Stimulated activated CD8-positive, alpha-beta memory T cell treated with anti-CD3 and anti-CD28 coated beads, Interleukin-2, amount 100 ng/mL, for 1 hour (primary cell): ENCODE results near the gene FPGS.
"Not testable (repeated sequence)": the region's sequence is repeated elsewhere in the genome, so short reads cannot be mapped to it uniquely, and the experiment has no call there.

Experiments
- DNase-seq, 2 donors: peaks; one replicate each; pipeline ENCODE4 v3.0.0-alpha.2; 2020; ENCODE audit warnings: low read depth in 2 of 2

The FPGS gene

GRCh38 chr9:127812936-127813675, 10.4 kb downstream of the FPGS start:
- DNase-seq: no peak

GRCh38 chr9:127813686-127814226, 11.1 kb downstream of the FPGS start:
- no peak for DNase-seq

GRCh38 chr9:127814619-127815511, 12.2 kb downstream of the FPGS start:
- no peak for DNase-seq

GRCh38 chr9:127815512-127816361, 13.1 kb downstream of the FPGS start:
- DNase-seq: no peak

GRCh38 chr9:127816362-127816725, 13.7 kb downstream of the FPGS start:
- DNase-seq: no peak

- DNase-seq: no peak
Measured at GRCh38 chr9:127816728-127817127, 14.0 kb downstream of the FPGS start.

- no peak for DNase-seq
Measured at GRCh38 chr9:127817881-127818434, 15.3 kb downstream of the FPGS start.

GRCh38 chr9:127818574-127818973, 15.9 kb downstream of the FPGS start:
- no peak for DNase-seq

- DNase-seq: no peak
Measured at GRCh38 chr9:127822108-127822507, 19.4 kb downstream of the FPGS start.

- no peak for DNase-seq
Measured at GRCh38 chr9:127825319-127826051, 22.8 kb downstream of the FPGS start.

GRCh38 chr9:127826253-127826913, 23.7 kb downstream of the FPGS start:
- no peak for DNase-seq

GRCh38 chr9:127828262-127829031, 25.8 kb downstream of the FPGS start:
- no peak for DNase-seq

GRCh38 chr9:127829205-127829906, 26.7 kb downstream of the FPGS start:
- DNase-seq: no peak

- DNase-seq: no peak
Measured at GRCh38 chr9:127832248-127832647, 29.6 kb downstream of the FPGS start.

- DNase-seq: no peak
Measured at GRCh38 chr9:127833555-127833954, 30.9 kb downstream of the FPGS start.

GRCh38 chr9:127835991-127836516, 33.4 kb downstream of the FPGS start:
- no peak for DNase-seq

GRCh38 chr9:127836561-127836960, 33.9 kb downstream of the FPGS start:
- DNase-seq: not testable (repeated sequence)

GRCh38 chr9:127837346-127837745, 34.7 kb downstream of the FPGS start:
- no peak for DNase-seq
